ENCODE measurements around the gene LMTK2.

LMTK2 gene

GRCh38 chr7:98224701-98225181, 118.1 kb downstream of the LMTK2 start:
- H3K9ac ChIP-seq (ENCODE audit: low read depth, low read length): no peak overlapping the region
- H3K4me2 ChIP-seq (ENCODE audit: insufficient read depth, low read length): no peak overlapping the region
- H3K4me3 ChIP-seq (ENCODE audit: low read depth in 1 of 2, low read length in 2 of 2): no peak overlapping the region
- H4K20me1 ChIP-seq (ENCODE audit: insufficient read depth, low read length): no peaks in the 10 kb centered on the region
- no peaks in the 10 kb centered on the region for H3K79me2 ChIP-seq (ENCODE audit: insufficient read depth, low read length)
- no peaks in the 10 kb centered on the region for H3K4me1 ChIP-seq (ENCODE audit: insufficient read depth, low read length)
- H2AFZ ChIP-seq (ENCODE audit: low read depth, low read length): no peak overlapping the region
- H3K27me3 ChIP-seq (ENCODE audit: insufficient read depth, low read length, poor library complexity): no peaks in the 10 kb centered on the region
- H3K9me3 ChIP-seq (ENCODE audit: insufficient read depth, low read length, severe bottlenecking): no peaks in the 10 kb centered on the region
- DNase-seq: no peak
- no peak overlapping the region for H3K27ac ChIP-seq (ENCODE audit: low read length)
- TF ChIP-seq, protein P1, sequence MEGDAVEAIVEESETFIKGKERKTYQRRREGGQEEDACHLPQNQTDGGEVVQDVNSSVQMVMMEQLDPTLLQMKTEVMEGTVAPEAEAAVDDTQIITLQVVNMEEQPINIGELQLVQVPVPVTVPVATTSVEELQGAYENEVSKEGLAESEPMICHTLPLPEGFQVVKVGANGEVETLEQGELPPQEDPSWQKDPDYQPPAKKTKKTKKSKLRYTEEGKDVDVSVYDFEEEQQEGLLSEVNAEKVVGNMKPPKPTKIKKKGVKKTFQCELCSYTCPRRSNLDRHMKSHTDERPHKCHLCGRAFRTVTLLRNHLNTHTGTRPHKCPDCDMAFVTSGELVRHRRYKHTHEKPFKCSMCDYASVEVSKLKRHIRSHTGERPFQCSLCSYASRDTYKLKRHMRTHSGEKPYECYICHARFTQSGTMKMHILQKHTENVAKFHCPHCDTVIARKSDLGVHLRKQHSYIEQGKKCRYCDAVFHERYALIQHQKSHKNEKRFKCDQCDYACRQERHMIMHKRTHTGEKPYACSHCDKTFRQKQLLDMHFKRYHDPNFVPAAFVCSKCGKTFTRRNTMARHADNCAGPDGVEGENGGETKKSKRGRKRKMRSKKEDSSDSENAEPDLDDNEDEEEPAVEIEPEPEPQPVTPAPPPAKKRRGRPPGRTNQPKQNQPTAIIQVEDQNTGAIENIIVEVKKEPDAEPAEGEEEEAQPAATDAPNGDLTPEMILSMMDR (IDR thresholded peaks at IDR 0.05; ENCODE audit: borderline replicate concordance, extremely low read depth, low read length, poor library complexity, severe bottlenecking): no peak
- no peak for TF ChIP-seq EZH2 (IDR thresholded peaks at IDR 0.05; ENCODE audit: borderline replicate concordance, low read depth, low read length, severe bottlenecking)
- no peak for ATAC-seq (ENCODE audit: insufficient read depth, low read depth)
- peaks cover 24% of the 10 kb centered on the region for H3K36me3 ChIP-seq (ENCODE audit: insufficient read depth, low read length)

DNA sequence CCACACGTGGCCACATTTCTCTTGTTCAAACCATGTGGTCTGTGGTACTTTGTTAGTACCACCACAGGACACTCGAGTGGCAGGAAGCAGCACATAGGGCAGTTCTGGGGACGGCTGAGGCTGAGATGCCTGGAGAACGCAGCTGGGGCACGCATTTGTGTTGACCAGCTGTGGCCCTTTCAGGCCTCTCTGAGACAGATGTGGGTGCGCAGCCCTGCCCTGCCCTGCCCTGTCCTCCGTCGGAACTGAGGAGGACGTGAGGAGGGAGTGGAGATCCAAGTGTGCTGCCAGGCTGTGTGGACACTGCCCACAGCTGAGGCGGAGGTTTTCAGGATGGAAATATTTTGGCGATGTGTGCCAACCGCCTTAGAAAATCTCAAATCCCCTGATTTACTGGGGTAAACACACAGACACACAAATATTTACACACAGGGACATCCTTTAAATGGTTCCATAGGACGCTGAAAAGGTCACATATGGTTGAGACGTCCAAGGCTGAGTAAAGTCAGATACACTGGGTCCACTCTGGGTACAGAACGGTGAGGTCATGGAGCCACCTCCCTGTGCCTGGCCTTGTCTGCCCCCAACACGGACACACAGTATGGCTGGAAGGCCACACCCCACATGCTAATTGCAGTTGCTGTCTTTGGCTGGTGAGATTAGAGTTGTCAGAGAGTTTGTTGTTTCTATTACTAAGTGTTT, 119.4 kb downstream of the LMTK2 start:
- no peak overlapping the region for H3K27ac ChIP-seq (ENCODE audit: low read length)
- no peaks in the 10 kb centered on the region for H3K4me1 ChIP-seq (ENCODE audit: insufficient read depth, low read length)
- no peak overlapping the region for H3K4me2 ChIP-seq (ENCODE audit: insufficient read depth, low read length)
- no peaks in the 10 kb centered on the region for H3K79me2 ChIP-seq (ENCODE audit: insufficient read depth, low read length)
- peaks cover 29% of the 10 kb centered on the region for H3K36me3 ChIP-seq (ENCODE audit: insufficient read depth, low read length)
- ATAC-seq (ENCODE audit: insufficient read depth, low read depth): no peak
- no peak overlapping the region for H3K4me3 ChIP-seq (ENCODE audit: low read depth in 1 of 2, low read length in 2 of 2)
- DNase-seq: no peak
- no peaks in the 10 kb centered on the region for H4K20me1 ChIP-seq (ENCODE audit: insufficient read depth, low read length)
- no peak overlapping the region for H2AFZ ChIP-seq (ENCODE audit: low read depth, low read length)
- no peaks in the 10 kb centered on the region for H3K9me3 ChIP-seq (ENCODE audit: insufficient read depth, low read length, severe bottlenecking)
- TF ChIP-seq, protein P1 (IDR thresholded peaks at IDR 0.05; ENCODE audit: borderline replicate concordance, extremely low read depth, low read length, poor library complexity, severe bottlenecking): no peak
- no peak for TF ChIP-seq EZH2 (IDR thresholded peaks at IDR 0.05; ENCODE audit: borderline replicate concordance, low read depth, low read length, severe bottlenecking)
- H3K9ac ChIP-seq (ENCODE audit: low read depth, low read length): no peak overlapping the region
- H3K27me3 ChIP-seq (ENCODE audit: insufficient read depth, low read length, poor library complexity): no peaks in the 10 kb centered on the region

- Histone ChIP-seq H2AFZ (ENCODE audit: low read depth, low read length) (no peak overlapping the region), H3K27ac (ENCODE audit: low read length) (no peak overlapping the region), H3K4me1 (ENCODE audit: insufficient read depth, low read length) (no peaks in the 10 kb centered on the region), H3K36me3 (ENCODE audit: insufficient read depth, low read length) (peaks cover 21% of the 10 kb centered on the region), H3K79me2 (ENCODE audit: insufficient read depth, low read length) (no peaks in the 10 kb centered on the region), H3K9ac (ENCODE audit: low read depth, low read length) (no peak overlapping the region), H3K4me2 (ENCODE audit: insufficient read depth, low read length) (no peak overlapping the region), H3K27me3 (ENCODE audit: insufficient read depth, low read length, poor library complexity) (no peaks in the 10 kb centered on the region), H4K20me1 (ENCODE audit: insufficient read depth, low read length) (no peaks in the 10 kb centered on the region), H3K4me3 (ENCODE audit: low read depth in 1 of 2, low read length in 2 of 2) (no peak overlapping the region), H3K9me3 (ENCODE audit: insufficient read depth, low read length, severe bottlenecking) (no peaks in the 10 kb centered on the region)
- ATAC-seq (ENCODE audit: insufficient read depth, low read depth): no peak
- no peak for TF ChIP-seq EZH2 (IDR thresholded peaks at IDR 0.05; ENCODE audit: borderline replicate concordance, low read depth, low read length, severe bottlenecking)
- TF ChIP-seq, protein P1 (IDR thresholded peaks at IDR 0.05; ENCODE audit: borderline replicate concordance, extremely low read depth, low read length, poor library complexity, severe bottlenecking): no peak
- DNase-seq: no peak
Measured at GRCh38 chr7:98227939-98228338, 121.3 kb downstream of the LMTK2 start.
